Measurements from ENCODE around the gene IQUB.
A peak's percentile ranks its signal among the peaks of the same experiment; 100 is the strongest.

The IQUB gene

DNA sequence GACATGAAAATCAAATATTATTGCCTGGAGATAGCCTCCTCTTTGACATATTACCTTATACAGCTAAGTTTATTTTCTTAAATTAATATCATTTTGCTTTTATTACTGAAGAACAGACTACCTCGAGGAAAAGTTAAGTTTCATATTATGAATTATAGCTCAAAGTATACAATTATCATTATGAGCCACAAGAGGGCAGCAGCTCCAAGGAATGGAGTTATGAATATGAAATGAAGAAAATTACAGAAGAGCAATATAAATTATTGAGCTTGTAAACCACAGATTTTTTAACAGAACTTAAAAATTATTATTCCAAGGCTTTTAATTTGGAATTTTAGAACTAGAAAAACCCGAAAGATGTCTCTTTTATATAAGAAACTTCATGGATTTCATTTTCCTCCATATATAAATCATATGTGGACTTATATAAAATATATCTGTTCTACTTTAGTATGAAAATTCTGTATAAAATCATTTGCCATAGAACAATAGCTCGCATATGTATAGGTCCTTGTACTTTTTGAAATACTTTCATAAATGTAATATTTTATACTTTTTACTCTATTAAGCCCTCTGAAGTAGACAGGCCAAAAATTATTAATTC is 40.1 kb downstream of the IQUB start:
- H3K4me2 ChIP-seq (ENCODE audit: low read depth, low read length, poor library complexity, severe bottlenecking), result no peak overlapping the region
- H3K27me3 ChIP-seq (ENCODE audit: low read length), result no peaks in the 10 kb centered on the region
- H3K79me2 ChIP-seq (ENCODE audit: insufficient read depth, low read length), result no peaks in the 10 kb centered on the region
- H3K36me3 ChIP-seq (ENCODE audit: low read length), result no peaks in the 10 kb centered on the region
- H3K9me3 ChIP-seq (ENCODE audit: insufficient read depth, low read length), result no peaks in the 10 kb centered on the region
- no peaks in the 10 kb centered on the region for H4K20me1 ChIP-seq (ENCODE audit: low read depth, low read length)
- H3K9me2 ChIP-seq (replicated peaks; ENCODE audit: insufficient read depth, low read length), result no peaks in the 10 kb centered on the region
- H2AFZ ChIP-seq (ENCODE audit: low read depth, low read length, severe bottlenecking), result no peak overlapping the region
- no peak overlapping the region for H3K27ac ChIP-seq (ENCODE audit: low read depth, low read length)
- no peak overlapping the region for H3K4me3 ChIP-seq (ENCODE audit: insufficient read depth, low read length, poor library complexity, severe bottlenecking)
- H3F3A ChIP-seq (ENCODE audit: insufficient read depth), result no peaks in the 10 kb centered on the region
- no peak for TF ChIP-seq EZH2phosphoT487 (conservative IDR thresholded peaks at IDR 0.05; ENCODE audit: low read length)
- TF ChIP-seq, protein P1, sequence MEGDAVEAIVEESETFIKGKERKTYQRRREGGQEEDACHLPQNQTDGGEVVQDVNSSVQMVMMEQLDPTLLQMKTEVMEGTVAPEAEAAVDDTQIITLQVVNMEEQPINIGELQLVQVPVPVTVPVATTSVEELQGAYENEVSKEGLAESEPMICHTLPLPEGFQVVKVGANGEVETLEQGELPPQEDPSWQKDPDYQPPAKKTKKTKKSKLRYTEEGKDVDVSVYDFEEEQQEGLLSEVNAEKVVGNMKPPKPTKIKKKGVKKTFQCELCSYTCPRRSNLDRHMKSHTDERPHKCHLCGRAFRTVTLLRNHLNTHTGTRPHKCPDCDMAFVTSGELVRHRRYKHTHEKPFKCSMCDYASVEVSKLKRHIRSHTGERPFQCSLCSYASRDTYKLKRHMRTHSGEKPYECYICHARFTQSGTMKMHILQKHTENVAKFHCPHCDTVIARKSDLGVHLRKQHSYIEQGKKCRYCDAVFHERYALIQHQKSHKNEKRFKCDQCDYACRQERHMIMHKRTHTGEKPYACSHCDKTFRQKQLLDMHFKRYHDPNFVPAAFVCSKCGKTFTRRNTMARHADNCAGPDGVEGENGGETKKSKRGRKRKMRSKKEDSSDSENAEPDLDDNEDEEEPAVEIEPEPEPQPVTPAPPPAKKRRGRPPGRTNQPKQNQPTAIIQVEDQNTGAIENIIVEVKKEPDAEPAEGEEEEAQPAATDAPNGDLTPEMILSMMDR (IDR thresholded peaks at IDR 0.05; ENCODE audit: insufficient read depth, low read length, poor library complexity, severe bottlenecking), result peak; percentile 79
- H3K9ac ChIP-seq (ENCODE audit: low read length), result no peak overlapping the region

DNA sequence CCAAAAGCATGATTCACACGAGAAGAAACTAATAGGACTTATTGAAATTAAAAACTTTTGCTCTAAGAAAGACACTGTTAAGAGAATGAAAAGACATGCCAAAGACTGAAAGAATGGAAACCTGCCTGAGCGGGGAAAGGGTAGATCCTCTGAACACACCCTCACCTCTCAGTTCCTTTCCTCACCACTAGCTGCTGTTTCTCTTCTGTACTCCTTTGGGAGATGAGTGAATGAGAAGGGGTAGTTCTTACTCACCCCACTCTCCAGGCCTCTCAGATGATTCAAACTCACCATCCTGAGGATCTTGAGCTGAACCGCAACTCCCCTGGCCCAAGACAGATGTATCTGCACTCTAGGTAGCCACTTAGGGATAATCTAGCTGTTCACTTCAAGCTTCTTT is 41.9 kb downstream of the IQUB start:
- Histone ChIP-seq H3K4me2 (ENCODE audit: low read depth, low read length, poor library complexity, severe bottlenecking) (no peak overlapping the region), H3K27ac (ENCODE audit: low read depth, low read length) (no peak overlapping the region), H3F3A (ENCODE audit: insufficient read depth) (no peaks in the 10 kb centered on the region), H3K27me3 (ENCODE audit: low read length) (no peaks in the 10 kb centered on the region), H3K79me2 (ENCODE audit: insufficient read depth, low read length) (no peaks in the 10 kb centered on the region), H3K36me3 (ENCODE audit: low read length) (no peaks in the 10 kb centered on the region), H2AFZ (ENCODE audit: low read depth, low read length, severe bottlenecking) (no peak overlapping the region), H4K20me1 (ENCODE audit: low read depth, low read length) (no peaks in the 10 kb centered on the region), H3K9me2 (replicated peaks; ENCODE audit: insufficient read depth, low read length) (no peaks in the 10 kb centered on the region), H3K9me3 (ENCODE audit: insufficient read depth, low read length) (no peaks in the 10 kb centered on the region), H3K9ac (ENCODE audit: low read length) (no peak overlapping the region), H3K4me3 (ENCODE audit: insufficient read depth, low read length, poor library complexity, severe bottlenecking) (no peak overlapping the region)
- TF ChIP-seq, protein P1 (IDR thresholded peaks at IDR 0.05; ENCODE audit: insufficient read depth, low read length, poor library complexity, severe bottlenecking), result no peak
- no peak for TF ChIP-seq EZH2phosphoT487 (conservative IDR thresholded peaks at IDR 0.05; ENCODE audit: low read length)

DNA sequence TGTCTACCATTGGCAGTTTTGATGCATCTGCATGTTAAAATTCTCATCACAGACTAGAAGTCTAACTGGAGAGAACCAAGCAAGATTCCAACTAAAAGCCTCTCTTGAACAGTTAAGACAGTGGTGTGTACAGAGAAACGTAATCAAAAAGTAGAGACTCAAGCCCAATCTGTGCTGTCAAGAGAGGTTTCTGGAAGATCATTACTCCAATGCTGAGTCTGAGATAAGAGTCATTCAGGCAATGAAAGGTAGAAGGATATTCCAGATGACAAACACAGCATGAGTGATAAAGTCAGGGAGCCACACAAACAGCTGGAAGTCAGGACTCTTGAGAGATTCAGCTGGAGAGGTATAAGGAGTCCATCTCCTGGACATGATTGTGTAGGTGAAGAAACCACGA is 48.7 kb downstream of the IQUB start:
- Histone ChIP-seq H3K27ac (ENCODE audit: low read depth, low read length) (no peak overlapping the region), H3K9me3 (ENCODE audit: insufficient read depth, low read length) (no peaks in the 10 kb centered on the region), H3K4me2 (ENCODE audit: low read depth, low read length, poor library complexity, severe bottlenecking) (no peak overlapping the region), H3K27me3 (ENCODE audit: low read length) (no peaks in the 10 kb centered on the region), H3K9me2 (replicated peaks; ENCODE audit: insufficient read depth, low read length) (no peaks in the 10 kb centered on the region), H3K79me2 (ENCODE audit: insufficient read depth, low read length) (no peaks in the 10 kb centered on the region), H3K4me3 (ENCODE audit: insufficient read depth, low read length, poor library complexity, severe bottlenecking) (no peak overlapping the region), H3K36me3 (ENCODE audit: low read length) (no peaks in the 10 kb centered on the region), H3F3A (ENCODE audit: insufficient read depth) (no peaks in the 10 kb centered on the region), H3K9ac (ENCODE audit: low read length) (no peak overlapping the region), H4K20me1 (ENCODE audit: low read depth, low read length) (no peaks in the 10 kb centered on the region), H2AFZ (ENCODE audit: low read depth, low read length, severe bottlenecking) (no peak overlapping the region)
- no peak for TF ChIP-seq EZH2phosphoT487 (conservative IDR thresholded peaks at IDR 0.05; ENCODE audit: low read length)
- TF ChIP-seq, protein P1 (IDR thresholded peaks at IDR 0.05; ENCODE audit: insufficient read depth, low read length, poor library complexity, severe bottlenecking), result no peak

Measured in SU-DHL-6 (cell line).